GM18909 (cell line): ENCODE results near the gene DKKL1.

Source experiments
- ATAC-seq: cut with Tn5 transposase; IDR thresholded peaks from one replicate; pipeline ENCODE4 v1.9.1; 2021; ENCODE audit warnings: mild to moderate bottlenecking; ENCODE audit not compliant: unreplicated experiment, poor library complexity

DKKL1 gene

GRCh38 chr19:49337267-49338022 is 26.2 kb upstream of the DKKL1 start:
- no peak for ATAC-seq

- no peak for ATAC-seq
Observed at GRCh38 chr19:49338023-49338677, 25.5 kb upstream of the DKKL1 start.

GRCh38 chr19:49338691-49339300 is 24.9 kb upstream of the DKKL1 start:
- no peak for ATAC-seq

GRCh38 chr19:49339301-49340068 is 24.2 kb upstream of the DKKL1 start:
- ATAC-seq = no peak

GRCh38 chr19:49340069-49340864 is 23.4 kb upstream of the DKKL1 start:
- ATAC-seq = peak; percentile 60

GRCh38 chr19:49340865-49341718 is 22.6 kb upstream of the DKKL1 start:
- ATAC-seq = peak; percentile 7

- no peak for ATAC-seq
Observed at GRCh38 chr19:49342291-49342721, 21.4 kb upstream of the DKKL1 start.

GRCh38 chr19:49343123-49343522 is 20.6 kb upstream of the DKKL1 start:
- ATAC-seq = no peak

- no peak for ATAC-seq
Observed at GRCh38 chr19:49344505-49345423, 18.9 kb upstream of the DKKL1 start.

- no peak for ATAC-seq
Observed at GRCh38 chr19:49347191-49347590, 16.5 kb upstream of the DKKL1 start.

GRCh38 chr19:49347835-49348234 is 15.8 kb upstream of the DKKL1 start:
- no peak for ATAC-seq

GRCh38 chr19:49348305-49349189 is 15.1 kb upstream of the DKKL1 start:
- no peak for ATAC-seq

GRCh38 chr19:49349567-49349966 is 14.1 kb upstream of the DKKL1 start:
- ATAC-seq = no peak

- no peak for ATAC-seq
Observed at GRCh38 chr19:49355909-49356353, 7.7 kb upstream of the DKKL1 start.

- ATAC-seq = no peak
Observed at GRCh38 chr19:49356382-49356781, 7.3 kb upstream of the DKKL1 start.

- no peak for ATAC-seq
Observed at GRCh38 chr19:49357186-49357585, 6.5 kb upstream of the DKKL1 start.
